NCI-H2029 treated with DMSO at 0.1 percent for 48 hours (cell line): Measurements from ENCODE around the gene ZNF816.
"Not testable (repeated sequence)": the region's sequence is repeated elsewhere in the genome, so short reads cannot be mapped to it uniquely, and the experiment has no call there.

ENCODE experiments used
- DNase-seq: peaks from one replicate; lab custom pipeline; 2025; lab: John Stamatoyannopoulos, UW

Gene ZNF816

DNA sequence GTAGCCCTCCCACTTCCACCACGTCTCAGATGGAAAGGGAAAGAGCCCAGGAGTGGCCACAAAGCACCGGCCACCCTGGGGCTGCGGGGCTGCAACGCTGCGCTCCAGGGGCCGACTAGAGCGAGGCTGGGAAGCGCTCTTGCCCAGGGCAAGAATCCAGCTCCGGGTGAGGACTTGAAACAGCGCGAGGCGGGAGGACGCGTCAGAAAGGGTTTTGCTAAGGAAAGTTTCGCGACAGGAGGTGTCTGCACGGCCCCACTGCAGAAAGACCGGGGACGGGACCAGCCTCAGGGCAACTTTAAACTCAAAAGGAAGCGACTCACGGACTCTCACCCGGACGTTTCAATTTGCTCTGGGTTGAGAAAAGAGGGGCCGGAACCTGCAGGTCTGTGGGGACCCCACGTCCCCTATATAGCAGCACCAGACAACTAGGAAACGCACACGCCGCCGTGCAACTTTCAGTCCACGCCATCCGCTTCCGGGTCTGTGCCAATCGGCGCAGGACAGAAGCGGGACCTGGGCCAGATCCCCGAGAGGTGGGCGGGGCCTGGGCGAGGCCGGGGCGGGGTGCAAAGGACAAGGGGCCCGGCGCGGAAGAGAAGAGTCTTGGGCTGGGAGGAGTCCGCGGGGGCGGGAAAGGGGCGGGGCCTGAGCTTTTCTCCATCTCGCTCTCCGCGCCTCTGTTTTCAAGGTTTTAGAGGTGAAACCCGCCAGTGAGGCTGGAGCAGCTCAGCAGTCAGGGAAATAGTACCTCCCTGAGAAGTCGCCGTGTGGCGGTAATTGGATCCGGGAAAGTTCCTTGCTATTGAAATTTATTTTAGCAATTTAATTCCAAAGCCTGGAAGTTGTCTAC is at the start of gene ZNF816:
TSS of gene ZNF816 (minus strand) at position 488 of the 853 bp plus-strand sequence. CDS start 6,792 bp downstream, outside the sequence.
- DNase-seq: peak; percentile 66

DNA sequence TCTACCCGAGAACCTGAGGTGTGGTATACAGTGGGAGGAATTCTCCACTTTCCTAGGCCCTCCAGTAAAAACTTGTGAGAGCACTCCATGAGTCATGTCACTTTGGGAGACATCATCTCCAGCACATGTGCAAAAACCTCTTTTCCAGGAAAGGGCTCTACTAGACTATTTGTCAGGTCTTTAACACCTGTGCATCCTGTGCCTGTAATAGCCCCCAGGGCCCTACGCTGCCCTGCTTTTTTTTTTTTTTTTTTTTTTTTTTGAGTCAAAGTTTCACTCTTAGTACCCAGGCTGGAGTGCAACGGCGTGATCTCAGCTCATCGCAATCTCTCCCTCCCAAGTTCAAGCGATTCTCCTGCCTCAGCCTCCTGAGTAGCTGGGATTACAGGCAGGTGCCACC is 49.3 kb upstream of the ZNF816 start:
- no peak for DNase-seq

DNA sequence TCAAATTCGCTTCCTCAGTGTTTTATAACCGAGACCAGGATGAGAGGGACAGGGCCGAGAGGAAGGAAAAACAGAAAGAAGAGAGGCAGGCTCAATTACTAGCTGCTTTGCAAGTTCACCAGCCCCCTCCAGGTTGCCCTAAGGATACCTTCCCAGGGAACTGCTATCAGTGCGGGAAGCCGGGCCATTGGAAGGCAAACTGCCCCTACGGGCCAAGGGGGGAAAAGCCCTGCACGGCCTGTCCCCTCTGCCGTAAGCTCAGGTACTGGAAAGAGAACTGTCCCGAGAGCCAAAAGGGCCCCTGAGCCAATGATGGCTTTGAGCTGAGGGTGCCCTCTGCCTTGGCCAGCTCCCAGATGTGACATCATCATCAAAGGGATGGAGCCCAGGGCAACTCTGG is 47.8 kb upstream of the ZNF816 start:
- DNase-seq: no peak

DNA sequence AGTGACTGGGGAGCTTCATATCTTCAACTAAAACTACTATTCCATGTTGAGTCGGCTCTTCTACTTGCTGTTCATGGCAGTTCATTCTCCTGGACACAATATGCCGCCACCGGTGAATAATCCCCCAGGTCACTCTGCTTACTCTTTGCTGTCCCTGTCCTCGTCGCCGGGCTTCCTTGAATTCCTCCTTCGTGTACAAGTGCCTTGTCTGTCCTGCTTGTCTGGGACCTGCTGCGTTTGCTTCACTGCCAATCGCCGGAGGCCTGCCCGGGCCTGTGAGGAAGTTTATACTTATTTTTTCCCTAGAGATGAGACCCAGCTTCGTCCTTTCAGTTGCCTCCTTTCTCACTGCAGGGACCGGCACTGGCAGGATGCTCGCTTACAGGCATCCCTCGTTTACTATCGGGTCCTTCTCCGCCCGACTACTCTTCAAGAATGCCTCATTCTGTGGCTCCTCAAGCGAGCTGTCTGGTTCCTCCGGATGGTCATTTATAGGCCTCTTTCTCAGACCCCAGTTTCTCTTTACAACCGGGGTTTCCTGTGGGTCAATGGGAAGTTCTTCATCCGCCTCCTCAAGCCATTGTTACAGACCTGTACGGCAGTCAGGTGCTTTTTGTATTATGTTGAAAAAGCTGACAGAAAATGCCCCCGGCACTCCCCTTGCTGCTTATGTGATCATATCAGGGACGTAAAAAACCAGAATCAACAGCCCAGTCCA is 45.5 kb upstream of the ZNF816 start:
- DNase-seq: no peak

DNA sequence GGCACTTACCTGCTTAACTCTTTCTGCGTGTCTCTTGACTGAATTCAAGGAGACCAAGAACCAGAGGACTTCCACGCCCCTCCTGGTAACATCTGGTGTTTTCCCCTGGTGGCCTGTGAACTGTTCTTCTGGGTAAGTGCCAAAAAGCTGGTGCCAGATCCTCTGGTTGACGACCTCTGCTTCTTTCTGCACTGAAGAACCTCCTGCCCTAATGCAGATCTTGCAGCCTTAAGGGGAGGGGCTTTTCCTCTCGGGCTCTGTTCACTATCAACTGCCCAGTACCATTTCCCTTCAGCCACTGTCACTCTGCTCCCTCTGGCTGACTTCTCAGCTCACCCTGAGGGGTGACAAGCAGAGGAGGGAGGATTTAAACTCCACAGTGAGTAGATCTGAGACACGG is 44.9 kb upstream of the ZNF816 start:
- no peak for DNase-seq

DNA sequence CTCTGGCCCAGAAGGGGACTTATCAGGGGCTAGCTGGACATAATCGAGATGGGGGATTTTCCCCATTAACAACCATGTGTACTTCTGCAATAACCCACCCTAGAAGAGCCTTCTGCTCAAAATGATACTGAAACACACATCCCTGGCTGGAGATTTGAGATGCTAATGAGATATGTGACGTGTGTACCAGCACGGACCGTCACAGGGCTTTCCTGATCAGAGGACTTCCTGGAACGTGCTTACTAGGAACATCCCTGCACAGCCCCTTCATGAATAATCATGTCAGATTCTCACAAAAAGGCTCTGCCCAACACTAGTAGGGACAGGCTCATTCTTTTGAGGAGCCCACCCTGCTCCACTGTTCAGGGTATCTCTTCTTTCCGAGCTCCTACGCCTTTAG is 44.5 kb upstream of the ZNF816 start:
- no peak for DNase-seq

DNA sequence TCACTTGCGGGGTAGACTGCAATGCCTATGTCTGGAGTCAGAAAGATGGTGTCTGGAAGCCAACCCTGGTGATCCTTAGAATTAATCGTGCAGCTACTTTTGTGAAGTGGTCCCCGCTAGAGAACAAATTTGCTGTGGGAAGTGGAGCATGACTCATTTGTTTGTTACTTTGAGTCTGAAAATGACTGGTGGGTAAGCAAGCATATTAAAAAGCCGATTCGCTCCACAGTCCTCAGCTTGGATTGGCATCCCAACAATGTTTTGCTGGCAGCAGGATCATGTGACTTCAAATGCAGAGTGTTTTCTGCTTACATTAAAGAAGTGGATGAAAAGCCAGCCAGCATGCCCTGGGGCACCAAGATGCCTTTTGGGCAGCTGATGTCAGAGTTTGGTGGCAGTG is 41.6 kb upstream of the ZNF816 start:
- DNase-seq: no peak

DNA sequence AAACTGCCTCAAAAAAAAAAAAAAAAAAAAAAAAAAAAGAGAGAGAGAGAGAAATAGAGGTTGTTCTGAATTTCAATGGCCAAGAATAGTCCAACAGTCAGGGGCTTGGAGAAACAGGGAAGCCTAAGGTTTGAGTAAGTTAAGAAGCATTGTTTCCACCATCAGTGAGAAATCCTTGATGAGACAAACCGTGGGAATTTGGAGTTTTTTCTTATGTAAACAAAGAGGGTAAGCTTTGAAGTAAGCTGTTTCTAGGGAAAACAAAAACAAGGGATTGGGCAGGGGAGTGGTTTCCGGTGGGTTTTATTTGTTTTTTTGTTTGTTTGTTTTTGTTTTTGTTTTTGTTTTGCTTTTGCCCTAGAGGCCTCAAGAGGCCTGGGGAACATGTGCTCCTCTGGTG is 39.8 kb upstream of the ZNF816 start:
- DNase-seq: no peak

DNA sequence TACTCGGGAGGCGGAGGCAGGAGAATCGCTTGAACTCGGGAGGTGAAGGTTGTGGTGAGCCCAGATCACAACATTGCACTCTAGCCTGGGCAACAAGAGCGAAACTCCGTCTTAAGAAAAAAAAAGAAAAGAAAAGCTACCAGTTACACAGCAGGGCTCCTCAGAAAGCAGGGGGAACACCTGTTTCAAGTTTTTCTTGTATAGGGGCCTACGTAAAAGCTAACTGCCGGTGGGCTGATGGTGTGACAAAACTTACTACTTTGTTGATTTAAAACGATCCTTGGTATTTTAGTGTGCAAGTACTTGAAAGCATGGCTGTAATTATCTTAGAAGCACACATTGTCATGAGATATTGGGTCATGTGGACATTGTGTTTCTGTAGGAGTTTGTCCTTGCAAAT is 35.3 kb upstream of the ZNF816 start:
- DNase-seq: no peak

DNA sequence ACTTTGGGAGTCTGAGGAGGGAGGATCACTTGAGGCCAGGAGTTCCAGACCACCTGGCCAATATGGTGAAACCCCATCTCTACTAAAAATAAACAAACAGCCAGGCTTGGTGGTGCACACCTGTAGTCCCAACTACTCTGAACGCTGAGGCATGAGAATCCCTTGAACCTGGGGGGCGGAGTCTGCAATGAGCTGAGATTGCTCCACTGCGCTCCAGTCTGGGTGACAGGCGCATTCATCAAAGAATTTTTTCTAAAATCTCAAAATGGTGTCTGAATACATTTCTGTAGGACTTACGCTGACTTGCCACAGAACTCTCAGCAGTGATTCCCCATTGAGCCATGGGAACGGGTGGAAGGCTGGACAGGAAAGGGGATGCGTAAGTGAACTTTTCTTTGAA is 33.0 kb upstream of the ZNF816 start:
- no peak for DNase-seq

DNA sequence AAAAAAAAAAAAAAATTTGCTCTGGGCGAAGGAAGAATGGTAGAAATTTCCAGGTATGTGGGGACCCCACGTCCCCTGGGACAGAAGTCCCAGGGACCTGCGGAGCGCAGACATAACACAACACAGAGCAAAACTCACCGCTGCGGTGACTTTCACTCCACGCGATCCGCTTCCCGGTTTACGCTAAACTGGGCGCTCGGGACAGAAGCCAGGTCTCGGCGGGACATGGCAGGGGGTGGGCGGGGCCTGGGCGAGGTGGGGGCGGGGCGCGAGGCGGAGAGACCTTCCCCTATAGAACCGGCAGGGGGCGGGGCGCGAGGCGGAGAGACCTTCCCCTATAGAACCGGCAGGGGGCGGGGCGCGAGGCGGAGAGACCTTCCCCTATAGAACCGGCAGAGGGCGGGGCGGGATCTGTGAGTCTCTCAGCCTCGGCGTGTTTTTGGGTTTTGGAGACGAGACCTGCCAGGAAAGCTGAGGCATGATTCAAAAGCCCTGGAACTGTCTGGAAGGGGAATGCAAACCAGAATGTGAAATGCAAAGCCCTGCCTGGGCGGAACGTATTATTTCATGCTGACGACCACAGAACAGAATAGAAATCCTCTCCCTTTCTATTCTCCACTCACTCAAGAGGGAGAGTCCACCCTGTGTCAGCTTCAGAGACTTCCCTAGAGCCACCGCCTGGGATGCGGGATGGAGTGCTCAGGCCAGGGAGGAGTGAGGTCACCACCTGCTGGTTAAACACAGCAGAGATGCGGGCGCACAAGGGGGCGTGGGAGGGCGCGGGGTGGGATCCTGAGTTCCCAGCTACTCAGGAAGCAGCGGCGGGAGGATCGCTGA is 30.9 kb upstream of the ZNF816 start:
- DNase-seq: peak; percentile 15

DNA sequence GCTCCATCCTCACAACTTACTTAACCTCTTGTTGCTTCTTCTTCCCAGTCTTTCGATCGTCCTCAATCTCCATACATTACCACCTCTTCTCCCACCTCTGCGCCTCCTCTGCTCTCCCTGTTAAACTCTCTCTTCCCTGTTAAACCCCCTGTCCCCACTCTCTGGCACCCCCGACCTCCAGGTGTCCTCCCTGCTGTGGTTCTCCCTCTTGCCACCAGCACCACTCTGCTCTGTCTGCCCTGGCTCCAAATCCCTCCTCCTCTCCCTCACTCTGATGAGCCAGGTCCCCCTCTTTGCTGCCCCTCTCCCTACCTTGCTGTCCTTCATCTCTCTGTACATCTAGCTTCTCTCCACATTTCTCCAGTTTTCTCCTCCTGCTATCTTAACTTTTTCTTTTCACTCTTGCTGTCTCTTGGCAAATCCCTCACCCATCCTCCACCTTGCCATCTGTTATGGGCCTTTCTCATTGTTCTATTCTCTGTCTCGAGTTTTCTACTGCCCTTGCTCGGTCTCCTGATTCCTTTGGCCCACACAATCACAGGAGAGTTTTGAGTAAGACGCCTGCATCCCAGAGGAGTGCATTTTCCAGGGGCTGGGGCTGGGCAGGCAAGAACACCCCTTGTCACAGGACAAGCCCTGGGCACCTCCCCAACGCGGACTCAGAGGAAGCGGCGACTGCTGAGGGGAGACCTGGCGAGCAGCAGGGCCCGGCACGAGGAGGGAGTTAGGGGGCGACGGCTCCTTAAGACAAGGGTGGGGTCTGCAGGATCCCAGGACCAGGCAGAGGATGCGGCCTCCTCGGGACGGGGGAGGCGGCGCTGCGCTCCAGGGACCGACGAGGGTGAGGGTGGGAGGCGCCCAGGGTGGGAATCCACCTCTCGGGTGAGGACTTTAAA is 29.7 kb upstream of the ZNF816 start:
- DNase-seq: no peak

DNA sequence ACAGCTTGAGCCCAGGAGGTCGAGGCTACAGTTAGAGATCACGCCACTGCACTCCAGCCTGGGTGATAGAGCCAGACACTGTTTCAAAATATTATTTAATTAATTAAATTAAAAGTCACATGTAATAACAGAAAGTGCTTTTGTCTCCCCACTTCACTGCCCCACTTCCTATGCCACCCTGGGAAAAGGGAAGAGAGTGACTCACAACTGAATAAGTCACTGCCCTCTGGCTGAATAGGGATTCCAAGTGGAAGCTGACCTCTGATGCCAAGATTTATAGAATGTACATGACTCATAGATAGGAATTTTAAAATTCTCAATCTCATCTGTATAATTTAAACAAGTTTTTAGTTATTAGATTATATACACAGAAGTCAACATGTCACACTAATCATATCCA is 28.8 kb upstream of the ZNF816 start:
- DNase-seq: no peak

DNA sequence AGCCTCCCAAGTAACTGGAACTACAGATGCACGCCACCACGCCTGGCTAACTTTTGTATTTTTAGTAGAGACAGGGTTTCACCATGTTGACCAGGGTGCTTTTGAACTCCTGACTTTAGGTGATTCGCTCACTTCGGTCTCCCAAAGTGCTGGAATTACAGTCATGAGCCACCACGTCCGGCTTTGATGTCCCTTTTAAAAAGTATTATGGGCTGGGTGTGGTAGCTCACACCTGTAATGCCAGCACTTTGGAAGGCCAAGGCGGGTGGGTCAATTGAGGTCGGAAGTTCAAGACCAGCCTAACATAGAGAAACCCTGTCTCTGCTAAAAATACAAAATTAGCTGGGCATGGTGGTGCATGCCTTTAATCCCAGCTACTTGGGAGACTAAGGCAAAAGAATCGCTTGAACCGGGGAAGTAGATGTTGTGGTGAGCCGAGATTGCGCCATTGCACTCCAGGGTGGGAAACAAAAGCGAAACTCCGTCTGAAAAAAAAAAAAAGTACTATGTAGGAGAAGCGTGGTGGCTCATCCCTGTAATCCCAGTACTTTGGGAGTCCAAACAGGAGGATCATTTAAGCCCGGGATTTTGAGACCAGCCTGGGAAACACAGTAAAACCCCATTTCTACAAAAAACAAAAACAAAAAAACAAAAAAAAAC is 28.2 kb upstream of the ZNF816 start:
- DNase-seq: no peak

DNA sequence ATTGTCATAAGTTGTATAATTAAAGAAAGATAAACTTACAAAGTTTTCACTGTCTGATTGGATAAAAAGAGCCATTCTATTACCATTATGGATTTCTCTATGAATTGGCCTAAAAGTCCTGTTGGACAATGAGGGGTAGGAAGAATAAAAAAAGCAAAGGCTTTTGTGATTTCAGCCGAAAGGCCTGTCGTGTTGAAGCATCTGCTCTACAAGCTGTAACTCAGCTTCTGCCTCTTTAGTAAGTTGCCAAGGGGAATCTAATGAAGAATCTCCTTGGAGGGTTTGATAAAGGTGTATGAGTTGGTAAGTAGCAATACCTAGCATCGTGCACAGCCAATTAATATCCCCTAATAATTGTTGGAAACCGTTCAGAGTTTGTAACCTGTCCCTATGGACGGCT is 25.8 kb upstream of the ZNF816 start:
- no peak for DNase-seq

DNA sequence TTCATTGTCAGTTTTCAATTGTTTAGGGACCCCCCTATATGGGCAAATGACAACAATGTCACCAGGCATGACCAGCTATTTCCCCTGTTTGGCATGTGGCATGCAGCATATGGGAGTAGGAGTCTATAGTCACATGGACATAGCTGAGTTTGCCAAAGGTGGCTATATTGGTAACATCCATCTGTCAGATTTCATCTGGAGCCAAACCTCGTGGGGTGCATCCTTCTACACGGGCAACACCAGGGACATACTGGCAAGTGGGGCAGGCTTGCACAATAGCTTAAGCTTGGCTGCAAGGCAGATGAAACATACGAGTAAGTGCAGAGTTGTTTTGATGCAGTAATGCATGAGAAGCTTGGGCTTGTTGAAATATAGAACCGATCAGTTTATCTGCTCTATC is 24.5 kb upstream of the ZNF816 start:
- DNase-seq: no peak

DNA sequence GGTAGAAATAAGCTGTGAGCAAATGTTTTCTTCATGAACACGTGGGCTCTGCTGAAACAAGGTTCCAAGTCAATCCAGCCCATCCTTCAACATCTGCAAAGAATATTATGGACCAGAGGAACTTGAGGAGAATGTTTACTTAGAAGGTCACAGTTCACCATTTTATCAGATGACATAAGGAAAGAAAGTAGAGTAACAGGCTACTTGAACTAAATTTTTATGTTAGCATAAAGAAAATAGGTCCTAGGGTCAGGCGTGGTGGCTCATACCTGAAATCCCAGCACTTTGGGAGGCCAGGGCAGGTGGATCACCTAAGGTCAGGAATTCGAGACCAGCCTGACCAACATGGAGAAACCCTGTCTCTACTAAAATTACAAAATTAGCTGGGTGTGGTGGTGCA is 20.5 kb upstream of the ZNF816 start:
- DNase-seq: not testable (repeated sequence)

DNA sequence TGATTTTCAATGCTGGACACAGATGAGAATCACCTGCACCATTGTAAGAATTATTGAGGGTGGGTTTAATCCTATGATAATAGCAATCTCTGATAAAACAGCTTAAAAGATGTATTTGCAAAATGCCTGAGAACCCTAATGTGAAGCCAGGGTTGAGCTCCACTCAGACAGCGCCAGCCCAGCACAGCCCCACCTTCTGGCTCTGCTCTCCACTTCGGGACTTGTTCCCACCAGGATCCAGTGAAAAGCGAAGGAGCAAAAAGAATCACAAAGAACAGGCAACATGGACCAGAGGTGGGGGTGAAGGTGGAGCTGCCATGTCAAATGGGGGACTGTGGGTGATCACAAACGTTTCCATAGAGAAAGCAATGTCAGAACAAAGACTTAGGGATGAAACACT is 18.6 kb upstream of the ZNF816 start:
- DNase-seq: no peak

DNA sequence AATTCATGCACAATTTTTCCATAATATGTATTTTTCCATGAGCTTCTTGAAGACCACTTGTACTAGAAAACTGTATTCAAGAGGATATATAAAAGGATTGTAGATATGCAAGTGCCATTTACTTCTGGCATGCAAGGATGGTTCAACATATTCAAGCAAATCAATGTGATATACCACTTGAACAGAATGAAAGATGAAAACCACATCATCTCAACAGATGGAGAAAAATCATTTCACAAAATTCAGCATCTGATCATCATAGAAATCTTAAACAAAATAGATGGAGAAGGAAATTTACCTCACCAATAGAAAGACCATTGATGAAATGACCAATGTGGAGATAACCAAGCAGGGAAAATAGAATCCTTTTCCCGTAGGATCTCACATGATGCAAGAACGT is 5.1 kb upstream of the ZNF816 start:
- no peak for DNase-seq

DNA sequence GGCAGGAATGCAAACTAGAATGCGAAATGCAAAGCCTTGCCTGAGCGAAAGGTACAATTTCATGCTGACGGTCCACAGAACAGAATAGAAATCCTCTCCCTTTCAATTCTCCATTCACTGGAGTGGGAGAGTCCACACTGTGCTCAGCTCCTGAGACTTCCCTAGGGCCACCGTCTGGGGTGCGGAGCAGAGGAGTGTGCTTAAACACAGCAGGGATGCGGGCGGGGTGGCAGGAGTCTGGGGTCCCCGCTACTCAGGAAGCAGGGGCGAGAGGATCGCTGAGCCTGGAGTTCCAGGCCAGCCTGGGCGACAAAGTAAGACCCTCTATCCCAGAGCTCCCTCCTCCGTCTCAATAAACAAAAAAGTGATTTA is 552 bp upstream of the ZNF816 start:
- no peak for DNase-seq

DNA sequence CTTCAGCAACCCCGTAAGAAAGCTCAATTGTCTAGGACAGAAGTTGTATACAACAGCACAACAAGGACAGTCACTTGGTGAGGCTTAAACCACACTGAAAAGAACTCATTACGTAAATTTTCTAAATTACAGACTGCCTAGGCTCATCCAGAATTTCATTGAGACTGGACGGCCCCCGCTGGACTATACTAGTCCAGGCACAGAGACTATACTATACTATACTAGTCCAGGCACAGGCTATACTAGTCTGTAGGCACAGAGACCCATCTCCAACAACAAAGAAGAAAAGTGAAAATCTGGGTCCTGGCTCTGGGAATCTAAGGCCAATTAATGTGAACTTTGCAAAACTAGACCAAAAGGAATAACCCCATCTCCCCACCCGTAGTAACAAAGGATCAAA is 700 bp downstream of the ZNF816 start:
- DNase-seq: no peak
